ENCODE data around the gene ACTC1. TPM values are rescaled to one million over a fixed set of nuclear protein-coding genes. Genes with fewer than 3 reads are reported as not detected.

Gene ACTC1
- total and polyA plus RNA-seq, 8 donors: 1.8 to 9.5 (median 4.9) TPM; not detected in 1

DNA sequence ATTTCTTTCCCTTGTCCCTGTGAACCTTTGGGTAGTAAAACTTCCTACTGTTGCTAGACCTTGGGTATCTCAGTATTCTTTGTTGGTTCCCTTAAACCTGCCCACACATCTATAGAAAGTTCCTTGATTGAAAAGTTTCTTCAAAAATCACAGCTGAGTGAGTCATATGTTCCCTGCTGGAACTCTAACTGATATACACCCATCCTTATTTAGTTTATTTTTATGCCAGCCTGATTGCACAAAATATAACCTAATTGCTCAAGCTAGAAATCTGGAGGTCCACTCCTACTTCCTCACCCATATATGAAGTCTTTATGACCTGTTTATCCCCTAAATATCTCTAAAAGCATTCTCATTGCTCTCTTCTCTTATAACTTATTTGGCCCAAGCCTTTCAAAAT is 26.8 kb downstream of the ACTC1 start:
- Histone ChIP-seq H3K36me3 (no peaks in the 10 kb centered on the region), H3K9me3 (no peaks in the 10 kb centered on the region), H3K4me1 (no peaks in the 10 kb centered on the region), H3K27me3 (peaks cover 0 to under 1% (median 0%) of the 10 kb centered on the region in 3 donors), H3K4me3 (no peak overlapping the region), H3K27ac (no peak overlapping the region)
- DNase-seq: no peak
- intact Hi-C loops (cut with DNase I; ENCODE audit: low total_unique reads): no loop called here
- TF ChIP-seq POLR2A (IDR thresholded peaks at IDR 0.05) (no peak), EP300 (IDR thresholded peaks at IDR 0.05) (no peak), POLR2AphosphoS5 (IDR thresholded peaks at IDR 0.05) (no peak)
- TF ChIP-seq, protein P1, sequence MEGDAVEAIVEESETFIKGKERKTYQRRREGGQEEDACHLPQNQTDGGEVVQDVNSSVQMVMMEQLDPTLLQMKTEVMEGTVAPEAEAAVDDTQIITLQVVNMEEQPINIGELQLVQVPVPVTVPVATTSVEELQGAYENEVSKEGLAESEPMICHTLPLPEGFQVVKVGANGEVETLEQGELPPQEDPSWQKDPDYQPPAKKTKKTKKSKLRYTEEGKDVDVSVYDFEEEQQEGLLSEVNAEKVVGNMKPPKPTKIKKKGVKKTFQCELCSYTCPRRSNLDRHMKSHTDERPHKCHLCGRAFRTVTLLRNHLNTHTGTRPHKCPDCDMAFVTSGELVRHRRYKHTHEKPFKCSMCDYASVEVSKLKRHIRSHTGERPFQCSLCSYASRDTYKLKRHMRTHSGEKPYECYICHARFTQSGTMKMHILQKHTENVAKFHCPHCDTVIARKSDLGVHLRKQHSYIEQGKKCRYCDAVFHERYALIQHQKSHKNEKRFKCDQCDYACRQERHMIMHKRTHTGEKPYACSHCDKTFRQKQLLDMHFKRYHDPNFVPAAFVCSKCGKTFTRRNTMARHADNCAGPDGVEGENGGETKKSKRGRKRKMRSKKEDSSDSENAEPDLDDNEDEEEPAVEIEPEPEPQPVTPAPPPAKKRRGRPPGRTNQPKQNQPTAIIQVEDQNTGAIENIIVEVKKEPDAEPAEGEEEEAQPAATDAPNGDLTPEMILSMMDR (IDR thresholded peaks at IDR 0.05): no peak

DNA sequence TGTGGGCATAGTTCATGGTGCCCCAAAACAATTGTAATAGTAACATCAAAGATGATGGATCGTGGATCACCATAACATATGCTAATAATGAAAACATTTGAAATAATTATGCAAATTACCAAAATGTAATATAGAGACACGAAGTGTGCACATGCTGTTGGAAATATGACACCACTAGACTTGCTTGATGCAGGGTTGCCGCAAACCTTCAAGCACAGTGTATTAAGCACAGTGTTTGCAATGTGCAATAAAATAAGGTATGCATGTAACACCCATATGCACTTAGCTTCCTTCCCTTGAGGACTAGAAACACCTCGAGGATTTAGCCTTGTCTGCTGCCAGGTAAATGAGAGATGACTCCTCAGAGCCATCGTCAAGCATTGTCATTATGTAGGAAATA is 29.6 kb downstream of the ACTC1 start:
- H3K36me3 ChIP-seq: no peaks in the 10 kb centered on the region
- no peaks in the 10 kb centered on the region for H3K4me1 ChIP-seq
- H3K27me3 ChIP-seq: no peaks in the 10 kb centered on the region
- TF ChIP-seq POLR2A (IDR thresholded peaks at IDR 0.05) (no peak), POLR2AphosphoS5 (IDR thresholded peaks at IDR 0.05) (no peak), EP300 (IDR thresholded peaks at IDR 0.05) (no peak)
- TF ChIP-seq, protein P1 (IDR thresholded peaks at IDR 0.05): no peak
- WGBS, 5 donors: 67 to 74% (median 72%) methylated on average over 5 of the region's 5 CpGs
- DNase-seq: no peak
- H3K27ac ChIP-seq: no peak overlapping the region
- no peak overlapping the region for H3K4me3 ChIP-seq
- intact Hi-C loops (cut with DNase I; ENCODE audit: low total_unique reads): no loop called here
- no peaks in the 10 kb centered on the region for H3K9me3 ChIP-seq

GRCh38 chr15:34760909-34761308 is 34.4 kb downstream of the ACTC1 start:
- Histone ChIP-seq H3K9me3 (no peaks in the 10 kb centered on the region), H3K27me3 (peaks cover 0 to 27% (median 9%) of the 10 kb centered on the region in 3 donors), H3K4me1 (no peaks in the 10 kb centered on the region), H3K27ac (no peak overlapping the region), H3K36me3 (no peaks in the 10 kb centered on the region), H3K4me3 (no peak overlapping the region)
- intact Hi-C loops (cut with DNase I; ENCODE audit: low total_unique reads): no loop called here
- no peak for DNase-seq
- no peak for TF ChIP-seq POLR2A (IDR thresholded peaks at IDR 0.05)
- TF ChIP-seq, protein P1 (IDR thresholded peaks at IDR 0.05): no peak
- no peak for TF ChIP-seq POLR2AphosphoS5 (IDR thresholded peaks at IDR 0.05)
- no peak for TF ChIP-seq EP300 (IDR thresholded peaks at IDR 0.05)
- 57 to 88% (median 65%) methylated on average over 3 of the region's 3 CpGs for WGBS, 5 donors

- H3K27me3 ChIP-seq: peaks cover 4 to 36% (median 18%) of the 10 kb centered on the region in 3 donors
- 45 to 65% (median 50%) methylated on average over 2 of the region's 2 CpGs for WGBS, 5 donors
- H3K4me3 ChIP-seq: no peak overlapping the region
- DNase-seq: no peak
- no peaks in the 10 kb centered on the region for H3K9me3 ChIP-seq
- TF ChIP-seq POLR2AphosphoS5 (IDR thresholded peaks at IDR 0.05): no peak
- no peak for TF ChIP-seq EP300 (IDR thresholded peaks at IDR 0.05)
- no peak for TF ChIP-seq POLR2A (IDR thresholded peaks at IDR 0.05)
- TF ChIP-seq, protein P1 (IDR thresholded peaks at IDR 0.05): no peak
- no peaks in the 10 kb centered on the region for H3K36me3 ChIP-seq
- H3K4me1 ChIP-seq: peaks cover 1 to 5% (median 2%) of the 10 kb centered on the region in 4 donors
- no peak overlapping the region for H3K27ac ChIP-seq
- intact Hi-C loops (cut with DNase I; ENCODE audit: low total_unique reads): no loop called here
Observed at GRCh38 chr15:34759992-34760391, 35.4 kb downstream of the ACTC1 start.

Measured in stomach (tissue), 9 donors.